Choroid plexus epithelial cell (primary cell): ENCODE measurements around the gene HESX1.
A peak's percentile ranks its signal among the peaks of the same experiment; 100 is the strongest.

ENCODE experiments used
- DNase-seq: peaks from one replicate; pipeline ENCODE4 v3.0.0-alpha.2; 2010; ENCODE audit warnings: low read depth
- H3K4me3 ChIP-seq: 2 replicates; pipeline ENCODE4 v1.5.1; 2011; ENCODE audit warnings: low read depth, mild to moderate bottlenecking, control low read depth, low read length, moderate library complexity
- CTCF ChIP-seq: conservative IDR thresholded peaks from 2 replicates; pipeline ENCODE4 v1.5.1; 2011; ENCODE audit warnings: low read depth, mild to moderate bottlenecking, control low read depth, inconsistent platforms, low read length, moderate library complexity

The HESX1 gene

DNA sequence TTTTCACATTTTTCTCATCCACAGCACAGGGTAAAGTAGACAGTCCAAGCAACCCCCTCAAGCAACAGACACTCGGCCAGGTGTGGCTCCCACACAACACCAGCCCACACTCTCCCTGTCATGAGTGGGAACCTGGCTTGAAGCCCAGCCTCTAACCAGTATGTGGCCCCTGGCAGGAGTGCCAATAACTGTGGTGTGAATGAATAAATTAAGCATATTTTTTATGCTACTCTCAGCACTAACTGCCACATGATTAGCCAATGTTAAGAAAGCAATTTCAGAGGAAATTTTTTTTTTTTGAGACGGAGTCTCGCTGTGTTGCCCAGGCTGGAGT lies 44.5 kb downstream of the HESX1 start:
- H3K4me3 ChIP-seq, result no peak overlapping the region
- no peak for DNase-seq
- no peak for TF ChIP-seq CTCF

- DNase-seq, result no peak
- no peak for TF ChIP-seq CTCF
These were observed 45.1 kb downstream of the HESX1 start for GRCh38 chr3:57154470-57155309.

DNA sequence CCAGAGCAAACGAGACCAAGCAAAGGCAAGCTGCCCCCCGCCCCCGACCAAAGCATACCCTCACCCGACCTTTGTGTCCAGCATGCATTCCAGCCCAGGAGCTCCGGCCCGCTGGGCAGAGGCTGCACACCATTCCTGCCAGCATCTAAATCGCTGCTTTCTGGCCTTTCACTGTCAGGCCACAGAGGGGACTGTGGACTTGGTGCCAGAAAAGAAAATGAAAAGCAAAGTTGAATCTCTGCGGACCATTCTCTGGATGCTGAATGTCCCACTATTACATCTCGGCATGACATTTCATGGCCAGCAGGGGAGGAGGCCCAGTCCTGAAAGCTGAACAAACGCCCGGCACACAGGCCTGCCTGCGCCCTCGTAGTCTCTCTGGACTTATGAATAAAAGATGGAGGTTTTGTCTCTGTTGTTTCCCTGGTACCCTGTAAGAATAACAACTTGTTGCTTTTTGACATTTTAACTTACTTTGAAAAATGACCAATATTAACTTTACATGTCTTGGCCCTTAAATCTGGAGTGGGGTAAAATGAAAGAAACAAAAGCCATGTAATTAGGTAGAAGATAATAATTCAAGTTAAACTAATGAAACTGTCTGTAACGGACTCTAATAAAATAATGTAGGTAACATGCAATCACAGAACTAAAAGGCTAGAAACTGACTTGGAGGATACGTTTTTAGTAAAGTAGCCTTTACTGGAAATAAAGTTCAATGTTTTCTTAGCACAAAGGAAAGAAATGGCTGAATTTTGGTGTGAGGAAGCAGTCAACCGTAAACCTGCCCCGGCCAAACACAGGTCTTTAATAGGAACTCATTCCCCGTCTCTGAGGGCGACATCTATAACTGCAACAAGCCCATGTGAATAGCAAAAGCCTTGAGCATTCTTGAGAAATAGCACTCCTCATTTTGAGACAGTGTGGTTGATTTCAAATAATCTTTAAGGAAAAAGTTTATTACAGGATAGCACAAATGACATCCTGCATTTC lies 47.3 kb downstream of the HESX1 start:
- DNase-seq, result no peak
- TF ChIP-seq CTCF, result peak; percentile 44
- H3K4me3 ChIP-seq, result no peak overlapping the region

More at GRCh38 chr3:57154470-57155309, 45.1 kb downstream of the HESX1 start:
- no peak overlapping the region for H3K4me3 ChIP-seq

DNA sequence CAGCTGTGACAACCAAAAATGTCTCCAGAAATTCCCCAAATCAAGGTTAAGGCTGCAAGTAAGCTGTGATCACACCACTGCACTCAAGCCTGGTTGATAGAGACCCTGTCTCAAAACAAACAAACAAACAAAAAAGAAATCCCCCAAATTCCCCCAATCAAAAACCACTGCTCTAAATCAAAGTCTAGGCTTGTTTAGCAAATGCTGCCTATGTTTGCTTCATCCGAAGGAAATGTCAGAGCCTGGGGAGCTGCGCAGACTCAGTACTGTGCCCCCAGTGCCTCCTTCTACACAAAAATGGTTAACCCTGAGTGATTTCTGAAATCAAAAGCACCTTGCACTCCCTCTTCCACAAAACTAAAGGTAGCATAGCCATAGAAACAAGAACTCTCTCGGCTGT lies 48.0 kb downstream of the HESX1 start:
- TF ChIP-seq CTCF, result no peak
- H3K4me3 ChIP-seq, result no peak overlapping the region
- no peak for DNase-seq

- peak; percentile 60 for DNase-seq
- no peak for TF ChIP-seq CTCF
- H3K4me3 ChIP-seq, result no peak overlapping the region
These were observed 48.7 kb downstream of the HESX1 start for GRCh38 chr3:57151021-57151449.

- TF ChIP-seq CTCF, result no peak
- H3K4me3 ChIP-seq, result no peak overlapping the region
- no peak for DNase-seq
These were observed 49.6 kb downstream of the HESX1 start for GRCh38 chr3:57150113-57150581.
